Endothelial cell of umbilical vein (primary cell): ENCODE data around the gene GRXCR2.

ENCODE experiments used
- EZH2 ChIP-seq: IDR thresholded peaks from 2 replicates; pipeline ENCODE4 v1.6.1; 2012; ENCODE audit warnings: borderline replicate concordance, low read depth, mild to moderate bottlenecking, moderate library complexity, low read length, inconsistent platforms; ENCODE audit not compliant: severe bottlenecking
- FOS ChIP-seq: IDR thresholded peaks from 2 replicates; pipeline ENCODE4 v1.6.1; 2011; ENCODE audit warnings: mild to moderate bottlenecking, low read length, moderate library complexity, borderline replicate concordance; ENCODE audit not compliant: insufficient read depth
- MAX ChIP-seq: IDR thresholded peaks from 2 replicates; pipeline ENCODE4 v1.6.1; 2011; ENCODE audit not compliant: insufficient read depth, insufficient read length
- MYC ChIP-seq: IDR thresholded peaks from one replicate; pipeline ENCODE4 v1.6.1; 2011; ENCODE audit warnings: mild to moderate bottlenecking, low read depth, low read length
- POLR2A ChIP-seq: IDR thresholded peaks from 2 replicates; pipeline ENCODE4 v1.6.1; 2012; ENCODE audit warnings: low read depth, mild to moderate bottlenecking, control low read depth, low read length
- POLR2AphosphoS5 ChIP-seq: IDR thresholded peaks from 2 replicates; pipeline ENCODE4 v1.6.1; 2012; ENCODE audit warnings: low read depth, mild to moderate bottlenecking, control low read depth, low read length, moderate library complexity; ENCODE audit not compliant: insufficient read depth
- TF ChIP-seq, protein P1 (sequence below), 2 donors: IDR thresholded peaks; 1 replicate in 1 of 2; 2 replicates in 1 of 2; pipeline ENCODE4 v1.5.1; 2011; ENCODE audit warnings: low read length in 2 of 2, mild to moderate bottlenecking in 2 of 2, moderate library complexity in 2 of 2, control low read depth in 1 of 2, inconsistent platforms in 1 of 2, low read depth in 1 of 2; ENCODE audit not compliant: insufficient read depth in 1 of 2; ENCODE audit errors: extremely low read depth in 1 of 2

- TF ChIP-seq, protein P1, sequence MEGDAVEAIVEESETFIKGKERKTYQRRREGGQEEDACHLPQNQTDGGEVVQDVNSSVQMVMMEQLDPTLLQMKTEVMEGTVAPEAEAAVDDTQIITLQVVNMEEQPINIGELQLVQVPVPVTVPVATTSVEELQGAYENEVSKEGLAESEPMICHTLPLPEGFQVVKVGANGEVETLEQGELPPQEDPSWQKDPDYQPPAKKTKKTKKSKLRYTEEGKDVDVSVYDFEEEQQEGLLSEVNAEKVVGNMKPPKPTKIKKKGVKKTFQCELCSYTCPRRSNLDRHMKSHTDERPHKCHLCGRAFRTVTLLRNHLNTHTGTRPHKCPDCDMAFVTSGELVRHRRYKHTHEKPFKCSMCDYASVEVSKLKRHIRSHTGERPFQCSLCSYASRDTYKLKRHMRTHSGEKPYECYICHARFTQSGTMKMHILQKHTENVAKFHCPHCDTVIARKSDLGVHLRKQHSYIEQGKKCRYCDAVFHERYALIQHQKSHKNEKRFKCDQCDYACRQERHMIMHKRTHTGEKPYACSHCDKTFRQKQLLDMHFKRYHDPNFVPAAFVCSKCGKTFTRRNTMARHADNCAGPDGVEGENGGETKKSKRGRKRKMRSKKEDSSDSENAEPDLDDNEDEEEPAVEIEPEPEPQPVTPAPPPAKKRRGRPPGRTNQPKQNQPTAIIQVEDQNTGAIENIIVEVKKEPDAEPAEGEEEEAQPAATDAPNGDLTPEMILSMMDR (IDR thresholded peaks at IDR 0.05; ENCODE audit: extremely low read depth in 1 of 2, insufficient read depth in 1 of 2, low read depth in 1 of 2, low read length in 2 of 2): no peak
- TF ChIP-seq MAX: no peak
- no peak for TF ChIP-seq MYC
- TF ChIP-seq POLR2A: no peak
- TF ChIP-seq FOS: peak; percentile 71
- TF ChIP-seq POLR2AphosphoS5: no peak
- TF ChIP-seq EZH2: no peak
Observed at GRCh38 chr5:145848854-145849253, 24.0 kb downstream of the GRXCR2 start.
